SK-N-SH (cell line): ENCODE data around the gene PDPK1. TPM values are rescaled to one million over a fixed set of nuclear protein-coding genes. Genes with fewer than 3 reads are reported as not detected.

Experiments
- CTCF ChIA-PET: fragments of 300-600, 350-600 bp; formaldehyde crosslinking; extraction: SDS; loops from one replicate; lab custom pipeline; 2021; lab: Yijun Ruan, JAX
- POLR2A ChIA-PET: fragments of 350-600 bp; sonication (Branson Sonifier 250); formaldehyde crosslinking; extraction: SDS; loops from one replicate; lab custom pipeline; 2020; ENCODE audit warnings: antibody characterized with exemption, inconsistent platforms; lab: Yijun Ruan, JAX
- DNase-seq: peaks from one replicate; pipeline ENCODE4 v3.0.0; 2012
- H2AFZ ChIP-seq: fragments of 200-600 bp; sonication (generic); 2 replicates; pipeline ENCODE4 v1.8.1; 2016; ENCODE audit warnings: antibody characterized with exemption, mild to moderate bottlenecking, low read depth
- H3F3A ChIP-seq: fragments of 200-600 bp; sonication (generic); replicated peaks from 2 replicates; pipeline ENCODE3; 2016; ENCODE audit warnings: antibody characterized with exemption, mild to moderate bottlenecking; ENCODE audit not compliant: insufficient read depth
- H3K27ac ChIP-seq, 2 experiments: fragments of 200-500 bp in 1 of 2; fragments of 200-600 bp in 1 of 2; sonication (Bioruptor generic) in 1 of 2; sonication (generic), shearing (Covaris generic) in 1 of 2; 2 replicates each; pipeline versions ENCODE4 v1.5.1 to v1.6.1; 2014 to 2016; ENCODE audit warnings: low read depth in 2 of 2, inconsistent platforms in 1 of 2, low read length in 1 of 2, mild to moderate bottlenecking in 1 of 2, mixed read lengths in 1 of 2
- H3K27me3 ChIP-seq: fragments of 200-600 bp; sonication (generic), shearing (Covaris generic); 2 replicates; pipeline ENCODE4 v1.6.1; 2016; ENCODE audit warnings: mixed run types; ENCODE audit not compliant: insufficient read depth
- H3K36me3 ChIP-seq, 2 experiments: fragments of 200-500 bp in 1 of 2; fragments of 200-600 bp in 1 of 2; sonication (Bioruptor generic) in 1 of 2; sonication (generic) in 1 of 2; replicated peaks in 1 of 2; 2 replicates each; pipeline versions ENCODE3 to v1.5.1; 2014 to 2016; ENCODE audit warnings: low read length in 1 of 2, mild to moderate bottlenecking in 1 of 2; ENCODE audit not compliant: insufficient read depth in 2 of 2, control insufficient read depth in 1 of 2
- H3K4me1 ChIP-seq, 2 experiments: fragments of 200-500 bp in 1 of 2; fragments of 200-600 bp in 1 of 2; sonication (Bioruptor generic) in 1 of 2; sonication (generic), shearing (Covaris generic) in 1 of 2; 2 replicates each; pipeline versions ENCODE4 v1.5.1 to v1.6.1; 2014 to 2016; ENCODE audit warnings: low read depth in 1 of 2, low read length in 1 of 2, mixed run types in 1 of 2; ENCODE audit not compliant: insufficient read depth in 2 of 2, control insufficient read depth in 1 of 2
- H3K4me2 ChIP-seq: fragments of 200-600 bp; sonication (generic), shearing (Covaris generic); 2 replicates; pipeline ENCODE4 v1.6.1; 2017; ENCODE audit warnings: mixed run types
- H3K4me3 ChIP-seq, 2 experiments: fragments of 200-500 bp in 1 of 2; fragments of 200-600 bp in 1 of 2; sonication (Bioruptor generic) in 1 of 2; sonication (generic), shearing (Covaris generic) in 1 of 2; 2 replicates each; pipeline versions ENCODE4 v1.5.1 to v1.8.1; 2014 to 2016; ENCODE audit warnings: low read depth in 2 of 2, inconsistent platforms in 1 of 2, low read length in 1 of 2, mild to moderate bottlenecking in 1 of 2, mixed read lengths in 1 of 2, moderate library complexity in 1 of 2
- H3K79me2 ChIP-seq: fragments of 200-600 bp; sonication (generic); 2 replicates; pipeline ENCODE4 v1.8.1; 2017; ENCODE audit warnings: mild to moderate bottlenecking; ENCODE audit not compliant: insufficient read depth
- H3K9ac ChIP-seq: fragments of 200-600 bp; sonication (generic); 2 replicates; pipeline ENCODE4 v1.6.1; 2017; ENCODE audit warnings: mixed run types
- H3K9me2 ChIP-seq: fragments of 200-600 bp; sonication (generic); 2 replicates; pipeline ENCODE4 v1.6.1; 2017; ENCODE audit warnings: mixed run types
- H3K9me3 ChIP-seq: fragments of 200-600 bp; sonication (generic); 2 replicates; pipeline ENCODE4 v1.6.1; 2017; ENCODE audit warnings: mixed run types, mild to moderate bottlenecking, moderate library complexity
- H4K20me1 ChIP-seq: fragments of 200-600 bp; sonication (generic); 2 replicates; pipeline ENCODE4 v1.6.1; 2017; ENCODE audit warnings: mild to moderate bottlenecking, mixed run types; ENCODE audit not compliant: insufficient read depth
- EP300 ChIP-seq, 2 experiments: IDR thresholded peaks; 2 replicates each; pipeline versions ENCODE4 v1.4.0 to v1.6.1; 2012; ENCODE audit warnings: borderline replicate concordance in 1 of 2, low read depth in 1 of 2, low read length in 1 of 2
- EZH2phosphoT487 ChIP-seq: fragments of 200-600 bp; sonication (generic); IDR thresholded peaks from 2 replicates; pipeline ENCODE4 v1.6.1; 2017; ENCODE audit warnings: low read depth, mixed run types, mild to moderate bottlenecking, antibody characterized with exemption, moderate library complexity, borderline replicate concordance
- FOSL2 ChIP-seq: IDR thresholded peaks from 2 replicates; pipeline ENCODE4 v1.4.0; 2012; ENCODE audit warnings: low read depth, mild to moderate bottlenecking, moderate library complexity, borderline replicate concordance
- FOXM1 ChIP-seq: IDR thresholded peaks from 2 replicates; pipeline ENCODE4 v1.4.0; 2012; ENCODE audit warnings: low read depth, mild to moderate bottlenecking
- JUND ChIP-seq: IDR thresholded peaks from 2 replicates; pipeline ENCODE4 v1.4.0; 2012
- NFIC ChIP-seq: IDR thresholded peaks from 2 replicates; pipeline ENCODE4 v1.4.0; 2012; ENCODE audit warnings: borderline replicate concordance
- POLR2AphosphoS5 ChIP-seq: IDR thresholded peaks from 2 replicates; pipeline ENCODE4 v1.6.1; 2012; ENCODE audit warnings: low read depth, low read length
- RXRA ChIP-seq: IDR thresholded peaks from 2 replicates; pipeline ENCODE4 v1.4.0; 2012; ENCODE audit warnings: low read depth, mild to moderate bottlenecking, borderline replicate concordance
- TCF12 ChIP-seq: IDR thresholded peaks from 2 replicates; pipeline ENCODE4 v1.4.0; 2012
- WGBS: methylation state at CpG from one replicate; pipeline ENCODE4 v1.1.6; 2017; ENCODE audit warnings: low lambda C conversion rate; 5-methylcytosine and 5-hydroxymethylcytosine counted together
- polyA plus RNA-seq, 3 experiments: library from polyadenylated mRNA; depleted of rRNA; stranded (reverse); fragments of >200 nt; gene quantifications; 2 replicates each; pipeline ENCODE4 v1.2.3, GENCODE V29; 2012
- TF ChIP-seq, protein P1 (sequence below): IDR thresholded peaks from 2 replicates; pipeline ENCODE4; 2012
- TF ChIP-seq, protein P2 (sequence below): IDR thresholded peaks from 2 replicates; pipeline ENCODE4 v1.4.0; 2012; ENCODE audit warnings: low read depth
- TF ChIP-seq, protein P3 (sequence below): fragments of 200-600 bp; sonication (generic); IDR thresholded peaks from 2 replicates; pipeline ENCODE4 v1.6.1; 2017; ENCODE audit warnings: antibody characterized with exemption, mild to moderate bottlenecking, moderate library complexity
- TF ChIP-seq, protein P4 (sequence below): IDR thresholded peaks from 2 replicates; pipeline ENCODE4 v1.4.0; 2012; ENCODE audit warnings: low read depth, borderline replicate concordance
- TF ChIP-seq, protein P5 (sequence below): fragments of 150-350 bp; IDR thresholded peaks from 2 replicates; pipeline ENCODE4 v1.6.1; 2016; ENCODE audit warnings: mild to moderate bottlenecking, low read depth, low read length

PDPK1 gene
- polyA plus RNA-seq, 1 of the 3 experiments (the other 2 are of a cell fraction), result 22.0 TPM

DNA sequence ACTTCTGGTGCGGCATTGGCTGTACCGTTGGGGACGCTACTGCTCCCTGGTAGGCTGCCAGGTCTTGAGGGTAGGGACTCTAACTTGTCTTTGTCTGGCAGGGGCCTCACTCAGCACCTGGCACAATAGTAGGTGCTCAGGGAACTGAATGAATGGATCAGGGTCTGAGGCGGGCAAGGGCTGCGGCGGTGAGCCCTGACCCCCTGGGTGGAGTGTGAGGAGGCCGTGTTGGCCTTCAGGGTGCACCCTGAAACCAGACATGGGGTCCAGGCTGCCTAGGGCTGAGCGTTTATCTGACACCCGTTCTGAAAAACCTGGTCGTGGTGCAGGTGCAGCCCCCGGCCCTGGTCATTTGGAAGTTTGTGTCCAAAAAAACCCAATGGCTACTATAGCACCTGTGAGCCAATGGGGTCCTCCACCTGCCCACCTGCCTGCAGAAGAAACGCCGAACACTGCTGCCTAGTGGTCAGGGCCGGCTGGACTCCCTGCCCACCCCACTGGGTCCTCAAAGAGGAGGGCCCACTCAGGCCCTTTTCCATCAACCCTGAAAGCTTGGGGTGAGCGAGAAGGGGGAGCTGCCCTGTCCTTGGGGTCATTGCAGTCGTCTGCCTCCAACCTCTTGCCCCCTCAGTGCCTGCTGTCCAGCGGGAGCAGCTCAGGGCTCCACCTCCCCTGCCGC, 29.0 kb upstream of the PDPK1 start:
- H3K9me2 ChIP-seq, result no peaks in the 10 kb centered on the region
- H3F3A ChIP-seq, result peaks cover 1% of the 10 kb centered on the region
- ChIA-PET POLR2A (no interaction called here), CTCF (interaction anchor here (1.2 to 6.6 kb wide), 2 partner anchors 8 to 21 kb away, joined by 3 to 41 read pairs; no protein-coding TSS in a partner anchor)
- peaks cover 4 to 9% of the 10 kb centered on the region in 2 experiments; a peak in 2 of 4 replicates for H3K4me1 ChIP-seq
- no peaks in the 10 kb centered on the region for H3K9me3 ChIP-seq
- no peaks in the 10 kb centered on the region for H3K36me3 ChIP-seq
- H3K27me3 ChIP-seq, result no peaks in the 10 kb centered on the region
- H3K27ac ChIP-seq, result no peak overlapping the region
- H3K4me2 ChIP-seq, result no peak overlapping the region
- peaks cover 1% of the 10 kb centered on the region; the same call in 1 of the 2 replicates for H3K79me2 ChIP-seq
- no peak overlapping the region for H3K4me3 ChIP-seq
- no peak overlapping the region for H3K9ac ChIP-seq
- H2AFZ ChIP-seq, result no peak overlapping the region
- no peaks in the 10 kb centered on the region for H4K20me1 ChIP-seq
- no peak for DNase-seq
- TF ChIP-seq, protein P1, sequence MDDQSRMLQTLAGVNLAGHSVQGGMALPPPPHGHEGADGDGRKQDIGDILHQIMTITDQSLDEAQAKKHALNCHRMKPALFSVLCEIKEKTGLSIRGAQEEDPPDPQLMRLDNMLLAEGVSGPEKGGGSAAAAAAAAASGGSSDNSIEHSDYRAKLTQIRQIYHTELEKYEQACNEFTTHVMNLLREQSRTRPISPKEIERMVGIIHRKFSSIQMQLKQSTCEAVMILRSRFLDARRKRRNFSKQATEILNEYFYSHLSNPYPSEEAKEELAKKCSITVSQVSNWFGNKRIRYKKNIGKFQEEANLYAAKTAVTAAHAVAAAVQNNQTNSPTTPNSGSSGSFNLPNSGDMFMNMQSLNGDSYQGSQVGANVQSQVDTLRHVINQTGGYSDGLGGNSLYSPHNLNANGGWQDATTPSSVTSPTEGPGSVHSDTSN, result no peak
- TF ChIP-seq EP300 (IDR thresholded peaks at IDR 0.05; ENCODE audit: borderline replicate concordance in 1 of 2, low read depth in 1 of 2, low read length in 1 of 2) (no peak), RXRA (no peak), FOSL2 (no peak), NFIC (no peak), FOXM1 (no peak), TCF12 (no peak), JUND (no peak), POLR2AphosphoS5 (no peak), EZH2phosphoT487 (no peak)
- TF ChIP-seq, protein P2, sequence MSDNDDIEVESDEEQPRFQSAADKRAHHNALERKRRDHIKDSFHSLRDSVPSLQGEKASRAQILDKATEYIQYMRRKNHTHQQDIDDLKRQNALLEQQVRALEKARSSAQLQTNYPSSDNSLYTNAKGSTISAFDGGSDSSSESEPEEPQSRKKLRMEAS, result no peak
- TF ChIP-seq, protein P3, sequence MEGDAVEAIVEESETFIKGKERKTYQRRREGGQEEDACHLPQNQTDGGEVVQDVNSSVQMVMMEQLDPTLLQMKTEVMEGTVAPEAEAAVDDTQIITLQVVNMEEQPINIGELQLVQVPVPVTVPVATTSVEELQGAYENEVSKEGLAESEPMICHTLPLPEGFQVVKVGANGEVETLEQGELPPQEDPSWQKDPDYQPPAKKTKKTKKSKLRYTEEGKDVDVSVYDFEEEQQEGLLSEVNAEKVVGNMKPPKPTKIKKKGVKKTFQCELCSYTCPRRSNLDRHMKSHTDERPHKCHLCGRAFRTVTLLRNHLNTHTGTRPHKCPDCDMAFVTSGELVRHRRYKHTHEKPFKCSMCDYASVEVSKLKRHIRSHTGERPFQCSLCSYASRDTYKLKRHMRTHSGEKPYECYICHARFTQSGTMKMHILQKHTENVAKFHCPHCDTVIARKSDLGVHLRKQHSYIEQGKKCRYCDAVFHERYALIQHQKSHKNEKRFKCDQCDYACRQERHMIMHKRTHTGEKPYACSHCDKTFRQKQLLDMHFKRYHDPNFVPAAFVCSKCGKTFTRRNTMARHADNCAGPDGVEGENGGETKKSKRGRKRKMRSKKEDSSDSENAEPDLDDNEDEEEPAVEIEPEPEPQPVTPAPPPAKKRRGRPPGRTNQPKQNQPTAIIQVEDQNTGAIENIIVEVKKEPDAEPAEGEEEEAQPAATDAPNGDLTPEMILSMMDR, result no peak
- TF ChIP-seq, protein P4, sequence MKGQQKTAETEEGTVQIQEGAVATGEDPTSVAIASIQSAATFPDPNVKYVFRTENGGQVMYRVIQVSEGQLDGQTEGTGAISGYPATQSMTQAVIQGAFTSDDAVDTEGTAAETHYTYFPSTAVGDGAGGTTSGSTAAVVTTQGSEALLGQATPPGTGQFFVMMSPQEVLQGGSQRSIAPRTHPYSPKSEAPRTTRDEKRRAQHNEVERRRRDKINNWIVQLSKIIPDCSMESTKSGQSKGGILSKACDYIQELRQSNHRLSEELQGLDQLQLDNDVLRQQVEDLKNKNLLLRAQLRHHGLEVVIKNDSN, result no peak
- TF ChIP-seq, protein P5, sequence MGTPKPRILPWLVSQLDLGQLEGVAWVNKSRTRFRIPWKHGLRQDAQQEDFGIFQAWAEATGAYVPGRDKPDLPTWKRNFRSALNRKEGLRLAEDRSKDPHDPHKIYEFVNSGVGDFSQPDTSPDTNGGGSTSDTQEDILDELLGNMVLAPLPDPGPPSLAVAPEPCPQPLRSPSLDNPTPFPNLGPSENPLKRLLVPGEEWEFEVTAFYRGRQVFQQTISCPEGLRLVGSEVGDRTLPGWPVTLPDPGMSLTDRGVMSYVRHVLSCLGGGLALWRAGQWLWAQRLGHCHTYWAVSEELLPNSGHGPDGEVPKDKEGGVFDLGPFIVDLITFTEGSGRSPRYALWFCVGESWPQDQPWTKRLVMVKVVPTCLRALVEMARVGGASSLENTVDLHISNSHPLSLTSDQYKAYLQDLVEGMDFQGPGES, result no peak
- WGBS, result 85% methylated on average over 13 of the region's 18 CpGs
